Neural progenitor cell (in vitro differentiated cells): Measurements from ENCODE around the gene TAF10.

Experiments
- CTCF ChIP-seq: fragments of 200-600 bp; sonication (generic); IDR thresholded peaks from 2 replicates; pipeline ENCODE4 v1.5.1; 2017; ENCODE audit warnings: antibody characterized with exemption, mild to moderate bottlenecking
- EZH2phosphoT487 ChIP-seq: fragments of 200-600 bp; sonication (generic); IDR thresholded peaks from 2 replicates; pipeline ENCODE4 v1.6.1; 2017; ENCODE audit warnings: antibody characterized with exemption

- peak; percentile 62 for TF ChIP-seq EZH2phosphoT487
- no peak for TF ChIP-seq CTCF
Observed at GRCh38 chr11:6630632-6631291, 18.7 kb upstream of the TAF10 start.
